ENCODE results near the gene CEMIP. TPM values are rescaled to one million over a fixed set of nuclear protein-coding genes. Genes with fewer than 3 reads are reported as not detected.

Gene CEMIP
- polyA plus RNA-seq, 1 of the 3 experiments (the other 2 are of a cell fraction): 27.8 TPM

DNA sequence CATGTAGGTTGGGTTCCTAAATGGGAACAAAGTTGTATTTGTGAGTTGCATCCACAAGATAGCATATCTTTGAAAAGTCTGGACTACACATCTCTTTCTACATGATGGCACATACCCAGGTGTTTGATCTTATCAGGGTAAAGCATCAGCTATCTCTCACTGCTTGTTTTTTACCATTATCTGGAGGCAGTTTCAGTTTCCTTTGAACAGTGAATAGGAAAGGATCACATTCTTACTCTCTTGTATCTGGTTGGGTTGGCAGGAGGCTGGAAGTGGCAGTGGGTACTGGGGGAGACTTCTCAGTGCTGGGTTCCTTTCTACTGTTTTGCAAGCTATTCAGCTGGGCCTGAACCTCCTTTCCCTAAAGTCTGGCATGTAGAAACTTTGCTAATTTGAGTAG lies 4.1 kb downstream of the CEMIP start:
- TF ChIP-seq, protein P1, sequence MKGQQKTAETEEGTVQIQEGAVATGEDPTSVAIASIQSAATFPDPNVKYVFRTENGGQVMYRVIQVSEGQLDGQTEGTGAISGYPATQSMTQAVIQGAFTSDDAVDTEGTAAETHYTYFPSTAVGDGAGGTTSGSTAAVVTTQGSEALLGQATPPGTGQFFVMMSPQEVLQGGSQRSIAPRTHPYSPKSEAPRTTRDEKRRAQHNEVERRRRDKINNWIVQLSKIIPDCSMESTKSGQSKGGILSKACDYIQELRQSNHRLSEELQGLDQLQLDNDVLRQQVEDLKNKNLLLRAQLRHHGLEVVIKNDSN (IDR thresholded peaks at IDR 0.05; ENCODE audit: borderline replicate concordance, low read depth): no peak
- TF ChIP-seq RXRA (IDR thresholded peaks at IDR 0.05; ENCODE audit: borderline replicate concordance, low read depth) (no peak), PBX3 (IDR thresholded peaks at IDR 0.05) (no peak), IRF3 (IDR thresholded peaks at IDR 0.05; ENCODE audit: low read depth, low read length) (no peak), GABPA (IDR thresholded peaks at IDR 0.05; ENCODE audit: low read depth) (no peak), EP300 (IDR thresholded peaks at IDR 0.05; ENCODE audit: borderline replicate concordance in 1 of 2, low read depth in 1 of 2, low read length in 1 of 2) (no peak), JUND (IDR thresholded peaks at IDR 0.05) (no peak), ELF1 (IDR thresholded peaks at IDR 0.05) (no peak), TAF1 (IDR thresholded peaks at IDR 0.05; ENCODE audit: borderline replicate concordance, low read depth, low read length) (no peak), TEAD4 (IDR thresholded peaks at IDR 0.05; ENCODE audit: borderline replicate concordance, insufficient read depth) (no peak), GATA2 (CRISPR knock-in tag; IDR thresholded peaks at IDR 0.05) (no peak), FOSL2 (IDR thresholded peaks at IDR 0.05; ENCODE audit: borderline replicate concordance, low read depth) (no peak), FOXJ3 (CRISPR knock-in tag; IDR thresholded peaks at IDR 0.05) (no peak)
- TF ChIP-seq, protein P2, sequence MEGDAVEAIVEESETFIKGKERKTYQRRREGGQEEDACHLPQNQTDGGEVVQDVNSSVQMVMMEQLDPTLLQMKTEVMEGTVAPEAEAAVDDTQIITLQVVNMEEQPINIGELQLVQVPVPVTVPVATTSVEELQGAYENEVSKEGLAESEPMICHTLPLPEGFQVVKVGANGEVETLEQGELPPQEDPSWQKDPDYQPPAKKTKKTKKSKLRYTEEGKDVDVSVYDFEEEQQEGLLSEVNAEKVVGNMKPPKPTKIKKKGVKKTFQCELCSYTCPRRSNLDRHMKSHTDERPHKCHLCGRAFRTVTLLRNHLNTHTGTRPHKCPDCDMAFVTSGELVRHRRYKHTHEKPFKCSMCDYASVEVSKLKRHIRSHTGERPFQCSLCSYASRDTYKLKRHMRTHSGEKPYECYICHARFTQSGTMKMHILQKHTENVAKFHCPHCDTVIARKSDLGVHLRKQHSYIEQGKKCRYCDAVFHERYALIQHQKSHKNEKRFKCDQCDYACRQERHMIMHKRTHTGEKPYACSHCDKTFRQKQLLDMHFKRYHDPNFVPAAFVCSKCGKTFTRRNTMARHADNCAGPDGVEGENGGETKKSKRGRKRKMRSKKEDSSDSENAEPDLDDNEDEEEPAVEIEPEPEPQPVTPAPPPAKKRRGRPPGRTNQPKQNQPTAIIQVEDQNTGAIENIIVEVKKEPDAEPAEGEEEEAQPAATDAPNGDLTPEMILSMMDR (IDR thresholded peaks at IDR 0.05): no peak
- H3K79me2 ChIP-seq (ENCODE audit: insufficient read depth): no peaks in the 10 kb centered on the region
- no peaks in the 10 kb centered on the region for H3K27me3 ChIP-seq (ENCODE audit: insufficient read depth)
- H3F3A ChIP-seq (replicated peaks; ENCODE audit: insufficient read depth): no peaks in the 10 kb centered on the region
- H3K4me3 ChIP-seq (ENCODE audit: low read depth in 2 of 2, low read length in 1 of 2): no peak overlapping the region
- ChIA-PET CTCF (interaction anchor here (1.7 to 2.6 kb wide), 3 partner anchors 9 to 216 kb away, joined by 6 to 20 read pairs (median 19); no protein-coding TSS in a partner anchor), POLR2A (no interaction called here)
- H3K9me2 ChIP-seq: no peaks in the 10 kb centered on the region
- H3K27ac ChIP-seq (ENCODE audit: low read depth in 2 of 2, low read length in 1 of 2): no peak overlapping the region
- no peaks in the 10 kb centered on the region for H3K9me3 ChIP-seq
- no peak overlapping the region for H3K4me2 ChIP-seq
- H2AFZ ChIP-seq (ENCODE audit: low read depth): no peak overlapping the region
- peaks cover 0 to 19% of the 10 kb centered on the region in 2 experiments; a peak in 1 of 4 replicates for H3K4me1 ChIP-seq (ENCODE audit: control insufficient read depth in 1 of 2, insufficient read depth in 2 of 2, low read depth in 1 of 2, low read length in 1 of 2)
- DNase-seq: no peak
- no peak overlapping the region for H3K9ac ChIP-seq
- H4K20me1 ChIP-seq (ENCODE audit: insufficient read depth): no peaks in the 10 kb centered on the region
- H3K36me3 ChIP-seq (replicated peaks in 1 of 2; ENCODE audit: control insufficient read depth in 1 of 2, insufficient read depth in 2 of 2, low read length in 1 of 2): peaks cover 0 to 16% of the 10 kb centered on the region in 2 experiments
